LNCaP clone FGC (cell line): Measurements from ENCODE around the gene UBL4B.

Experiments used
- DNase-seq: peaks from one replicate; pipeline ENCODE4 v3.0.0-alpha.2; 2011; ENCODE audit warnings: low read depth
- H3K4me3 ChIP-seq: 2 replicates; pipeline ENCODE4 v1.5.1; 2011; ENCODE audit warnings: mild to moderate bottlenecking, low read depth, low read length, control low read depth
- CTCF ChIP-seq: IDR thresholded peaks from 2 replicates; pipeline ENCODE4 v1.5.1; 2012; ENCODE audit warnings: mild to moderate bottlenecking; ENCODE audit not compliant: control insufficient read depth, insufficient read depth; ENCODE audit errors: extremely low read depth

The UBL4B gene

DNA sequence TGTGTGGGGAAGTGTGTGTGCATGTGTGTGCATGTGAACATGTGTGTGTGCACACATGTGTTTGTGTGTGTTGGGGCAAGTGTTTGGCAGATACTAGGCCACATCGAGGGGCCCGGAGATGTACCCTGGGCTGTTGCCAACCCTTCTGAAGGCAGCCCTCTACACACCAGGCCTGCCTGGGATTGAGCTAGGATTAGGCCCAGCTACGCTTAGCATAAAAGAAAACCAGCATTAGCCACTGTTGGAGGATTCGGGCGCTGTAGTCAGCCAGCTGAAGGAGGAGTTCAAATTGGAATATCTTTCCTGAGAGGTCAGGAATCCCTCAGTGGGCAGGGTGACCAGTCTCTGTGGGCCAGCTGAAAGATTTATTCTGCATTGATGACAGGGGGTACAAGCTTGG, 31.2 kb upstream of the UBL4B start:
- no peak for DNase-seq
- no peak overlapping the region for H3K4me3 ChIP-seq
- no peak for TF ChIP-seq CTCF

- no peak for DNase-seq
- no peak overlapping the region for H3K4me3 ChIP-seq
- no peak for TF ChIP-seq CTCF
Observed at GRCh38 chr1:110082477-110082876, 29.8 kb upstream of the UBL4B start.

GRCh38 chr1:110083061-110083865, 29.0 kb upstream of the UBL4B start:
- no peak overlapping the region for H3K4me3 ChIP-seq
- TF ChIP-seq CTCF, result no peak
- no peak for DNase-seq

- no peak for DNase-seq
- H3K4me3 ChIP-seq, result no peak overlapping the region
- no peak for TF ChIP-seq CTCF
Observed at GRCh38 chr1:110083866-110084226, 28.4 kb upstream of the UBL4B start.

DNA sequence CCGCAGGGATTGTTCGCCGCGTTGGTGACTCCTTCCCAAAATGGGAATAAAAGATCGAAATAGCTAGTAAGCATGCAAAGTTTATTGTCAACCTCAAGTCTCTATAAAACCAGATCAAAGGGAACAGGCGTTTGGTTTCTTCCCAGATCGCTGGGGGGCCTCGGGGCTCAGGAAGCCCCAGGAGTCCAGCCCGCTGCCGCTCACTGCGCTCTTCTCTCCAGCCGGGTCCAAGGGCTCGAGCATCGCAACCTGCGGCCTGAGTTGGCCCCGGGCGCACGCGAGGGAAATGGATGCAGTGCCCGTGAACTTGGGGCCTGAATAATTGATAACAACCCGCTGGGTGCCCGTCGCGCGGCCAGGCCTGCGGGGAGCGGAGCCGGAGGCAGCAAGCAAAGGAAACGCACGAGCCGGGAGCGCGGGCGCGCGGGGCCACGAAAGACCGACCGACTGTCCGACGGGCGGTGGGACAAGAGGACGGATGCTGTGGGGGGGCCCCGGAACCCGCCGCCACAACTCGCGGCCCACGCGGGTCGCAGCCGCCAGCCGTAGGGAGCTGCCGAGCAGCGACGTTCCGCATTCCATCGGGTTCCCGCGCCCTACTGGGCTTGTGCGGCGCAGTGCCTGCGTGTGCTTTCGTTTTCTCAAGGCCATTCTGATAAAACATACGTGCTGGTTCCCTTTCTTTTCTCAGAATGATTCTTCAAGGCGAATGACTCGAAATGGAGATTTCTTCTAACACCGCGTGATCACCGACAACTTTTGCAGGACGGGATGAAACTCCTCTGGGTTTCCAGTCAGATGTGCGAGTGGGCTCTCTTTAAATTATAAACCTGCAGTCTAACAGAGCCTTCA, 27.8 kb upstream of the UBL4B start:
- no peak overlapping the region for H3K4me3 ChIP-seq
- TF ChIP-seq CTCF, result no peak
- no peak for DNase-seq

DNA sequence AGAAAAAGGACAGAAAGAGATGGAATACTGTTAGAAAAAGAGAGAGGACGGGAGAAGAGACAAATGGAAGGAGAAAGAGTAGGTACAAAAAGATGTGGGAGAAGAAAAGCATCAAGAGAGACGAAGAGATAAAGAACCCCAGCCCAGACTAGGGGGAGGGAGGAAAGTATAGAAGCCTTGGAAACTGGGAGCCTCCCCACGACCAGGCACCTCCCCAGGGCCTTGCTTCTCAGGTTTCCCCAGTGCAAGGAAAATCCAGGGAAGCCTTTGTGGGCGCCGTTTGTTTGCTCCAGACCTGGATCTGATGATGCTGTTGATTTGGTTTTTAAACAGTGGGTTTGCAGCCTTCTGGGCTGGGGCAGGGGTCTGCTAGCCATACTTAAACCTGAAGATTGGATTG, 26.6 kb upstream of the UBL4B start:
- no peak for DNase-seq
- no peak for TF ChIP-seq CTCF
- H3K4me3 ChIP-seq, result no peak overlapping the region

DNA sequence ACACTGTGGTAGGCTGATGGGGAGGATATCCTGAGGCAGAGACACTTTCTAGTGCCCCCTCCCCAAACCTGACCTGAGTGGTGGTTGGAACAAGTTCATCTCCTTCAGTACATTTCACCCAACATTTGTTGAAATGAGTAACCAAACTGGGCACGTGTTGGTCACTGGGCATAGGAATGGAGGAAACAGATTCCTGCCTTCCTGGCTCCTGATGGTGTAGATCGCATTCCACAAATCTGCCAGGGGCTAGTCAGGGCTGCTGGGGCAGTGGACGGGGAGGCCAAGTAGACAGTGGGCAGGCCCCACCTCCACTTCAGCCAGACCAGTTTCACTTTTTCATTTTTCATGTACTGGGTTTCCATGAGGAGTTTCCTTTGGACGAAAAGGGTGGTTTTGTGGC, 25.3 kb upstream of the UBL4B start:
- DNase-seq, result no peak
- TF ChIP-seq CTCF, result no peak
- H3K4me3 ChIP-seq, result no peak overlapping the region
